ENCODE data around the gene FBXO40.

GRCh38 chr3:121648219-121648958 lies 55.2 kb downstream of the FBXO40 start:
- no peak for TF ChIP-seq POLR2A (IDR thresholded peaks at IDR 0.05)
- TF ChIP-seq CTCF (IDR thresholded peaks at IDR 0.05): peak in 3 of 4 experiments; percentile 27 to 45 (median 34)
